ENCODE data around the gene ZFR2. TPM values are rescaled to one million over a fixed set of nuclear protein-coding genes. Genes with fewer than 3 reads are reported as not detected.

ZFR2 gene
- polyA plus RNA-seq, 3 donors: not detected

- Histone ChIP-seq H2AFZ (ENCODE audit: insufficient read depth, low read depth, low read length, poor library complexity, severe bottlenecking) (no peak overlapping the region), H3K9ac (ENCODE audit: insufficient read depth, low read length, poor library complexity, severe bottlenecking) (no peak overlapping the region), H3K9me3 (replicated peaks in 1 of 2; ENCODE audit: control insufficient read depth in 1 of 2, insufficient read depth in 1 of 2, low read length in 2 of 2) (peaks cover 7 to 9% of the 10 kb centered on the region in 2 donors), H3K4me1 (ENCODE audit: control insufficient read depth in 1 of 2, insufficient read depth in 2 of 2, low read length in 2 of 2) (peaks cover 1 to 2% of the 10 kb centered on the region in 2 donors), H3K27me3 (ENCODE audit: control insufficient read depth in 2 of 2, insufficient read depth in 2 of 2, low read length in 2 of 2) (peaks cover 0 to 9% of the 10 kb centered on the region in 2 donors), H3K27ac (ENCODE audit: low read depth in 1 of 2, low read length in 2 of 2) (no peak overlapping the region), H4K20me1 (ENCODE audit: insufficient read depth, low read length) (no peaks in the 10 kb centered on the region), H3K4me2 (replicated peaks; ENCODE audit: extremely low read depth, low read length, poor library complexity, severe bottlenecking) (no peak overlapping the region), H3K4me3 (replicated peaks in 1 of 3; ENCODE audit: low read depth in 2 of 3, low read length in 3 of 3) (no peak overlapping the region), H3K36me3 (replicated peaks in 1 of 2; ENCODE audit: control insufficient read depth in 1 of 2, insufficient read depth in 2 of 2, low read length in 2 of 2) (no peaks in the 10 kb centered on the region), H3K79me2 (ENCODE audit: insufficient read depth, low read length) (no peaks in the 10 kb centered on the region)
- DNase-seq: no peak
- no peak for TF ChIP-seq CTCF (IDR thresholded peaks at IDR 0.05)
- peaks cover 11 to 21% (median 19%) of the 10 kb centered on the region in 3 donors for H3K27me3 Mint-ChIP-seq (ENCODE audit: low read depth in 3 of 3)
- peaks cover 0 to 9% (median 3%) of the 10 kb centered on the region in 7 donors for H3K9me3 Mint-ChIP-seq
- no peak overlapping the region for H3K27ac Mint-ChIP-seq
- H3K4me1 Mint-ChIP-seq: peaks cover under 1% of the 10 kb centered on the region
- no peaks in the 10 kb centered on the region for H3K36me3 Mint-ChIP-seq
- H3K4me3 Mint-ChIP-seq: no peak overlapping the region
- WGBS (ENCODE audit: insufficient coverage): 93% methylated on average over 19 of the region's 19 CpGs
- intact Hi-C loops (cut with micrococcal nuclease): no loop called here
Measured at GRCh38 chr19:3807131-3807480, 61.7 kb downstream of the ZFR2 start.

DNA sequence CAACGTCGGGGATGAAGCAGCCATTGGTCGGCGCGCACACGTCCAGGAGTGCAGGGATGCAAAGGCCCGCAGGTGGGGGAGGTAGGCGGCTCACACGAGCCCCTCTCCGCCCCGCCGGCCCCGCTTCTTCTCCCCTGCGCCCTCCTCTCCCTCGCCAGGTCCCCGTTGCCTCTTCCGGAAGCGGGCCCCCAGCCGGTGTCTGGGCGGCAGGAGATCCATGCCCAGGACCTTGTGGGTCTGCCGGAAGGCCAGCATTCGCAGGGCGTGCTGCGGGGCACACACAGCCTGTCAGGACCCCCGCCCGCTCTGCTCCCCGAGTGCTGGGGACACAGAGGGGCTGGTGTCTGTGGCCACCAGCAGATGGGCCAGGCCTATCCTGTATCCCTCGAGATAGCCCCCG, 63.0 kb downstream of the ZFR2 start:
- WGBS (ENCODE audit: insufficient coverage): 90% methylated on average over 21 of the region's 29 CpGs
- no peak for TF ChIP-seq CTCF (IDR thresholded peaks at IDR 0.05)
- peaks cover 6% of the 10 kb centered on the region for H3K4me1 Mint-ChIP-seq

More for the DNA sequence above, 63.0 kb downstream of the ZFR2 start:
- H3K9me3 ChIP-seq (replicated peaks in 1 of 2; ENCODE audit: control insufficient read depth in 1 of 2, insufficient read depth in 1 of 2, low read length in 2 of 2): peaks cover 7 to 9% of the 10 kb centered on the region in 2 donors
- H3K27ac ChIP-seq (ENCODE audit: low read depth in 1 of 2, low read length in 2 of 2): no peak overlapping the region
- peaks cover 0 to 10% (median 3%) of the 10 kb centered on the region in 7 donors for H3K9me3 Mint-ChIP-seq
- intact Hi-C loops (cut with micrococcal nuclease): no loop called here
- no peak overlapping the region for H3K4me3 ChIP-seq (replicated peaks in 1 of 3; ENCODE audit: low read depth in 2 of 3, low read length in 3 of 3)
- no peak for DNase-seq
- H3K36me3 ChIP-seq (replicated peaks in 1 of 2; ENCODE audit: control insufficient read depth in 1 of 2, insufficient read depth in 2 of 2, low read length in 2 of 2): no peaks in the 10 kb centered on the region
- peaks cover 10 to 22% of the 10 kb centered on the region in 2 donors for H3K27me3 ChIP-seq (ENCODE audit: control insufficient read depth in 2 of 2, insufficient read depth in 2 of 2, low read length in 2 of 2)
- H3K4me1 ChIP-seq (ENCODE audit: control insufficient read depth in 1 of 2, insufficient read depth in 2 of 2, low read length in 2 of 2): peaks cover 8 to 10% of the 10 kb centered on the region in 2 donors
- no peaks in the 10 kb centered on the region for H3K79me2 ChIP-seq (ENCODE audit: insufficient read depth, low read length)
- peaks cover 24 to 31% (median 27%) of the 10 kb centered on the region in 3 donors for H3K27me3 Mint-ChIP-seq (ENCODE audit: low read depth in 3 of 3)
- no peak overlapping the region for H3K4me3 Mint-ChIP-seq
- no peak overlapping the region for H3K9ac ChIP-seq (ENCODE audit: insufficient read depth, low read length, poor library complexity, severe bottlenecking)
- H3K4me2 ChIP-seq (replicated peaks; ENCODE audit: extremely low read depth, low read length, poor library complexity, severe bottlenecking): no peak overlapping the region
- H3K36me3 Mint-ChIP-seq: no peaks in the 10 kb centered on the region
- H3K27ac Mint-ChIP-seq: no peak overlapping the region
- no peaks in the 10 kb centered on the region for H4K20me1 ChIP-seq (ENCODE audit: insufficient read depth, low read length)
- H2AFZ ChIP-seq (ENCODE audit: insufficient read depth, low read depth, low read length, poor library complexity, severe bottlenecking): no peak overlapping the region
